Nephron progenitor cell (in vitro differentiated cells): ENCODE measurements around the gene TACC3.
A peak's percentile ranks its signal among the peaks of the same experiment; 100 is the strongest.

Source experiments
- DNase-seq: peaks from one replicate; pipeline ENCODE4 v3.0.0; 2021
- H3K27ac Mint-ChIP-seq: 2 replicates; pipeline ENCODE4 v1.8.0; 2021; ENCODE audit warnings: mild to moderate bottlenecking, moderate library complexity, mixed read lengths
- H3K27me3 Mint-ChIP-seq: 2 replicates; pipeline ENCODE4 v1.8.0; 2021; ENCODE audit warnings: mild to moderate bottlenecking, low read depth, mixed read lengths; ENCODE audit not compliant: poor library complexity
- H3K36me3 Mint-ChIP-seq: 2 replicates; pipeline ENCODE4 v1.8.0; 2021; ENCODE audit warnings: low read depth, mixed read lengths
- H3K4me1 Mint-ChIP-seq: 2 replicates; pipeline ENCODE4 v1.8.0; 2021; ENCODE audit warnings: mixed read lengths
- H3K4me3 Mint-ChIP-seq: 2 replicates; pipeline ENCODE4 v1.8.0; 2021; ENCODE audit warnings: mild to moderate bottlenecking, moderate library complexity, mixed read lengths
- H3K9me3 Mint-ChIP-seq: 2 replicates; pipeline ENCODE4 v1.8.0; 2021; ENCODE audit warnings: mild to moderate bottlenecking, moderate library complexity, mixed read lengths
- TF ChIP-seq, protein P1 (sequence below): fragments of 200-600 bp; sonication (generic); IDR thresholded peaks from 2 replicates; pipeline ENCODE4 v1.5.0; 2021; ENCODE audit warnings: antibody characterized with exemption

Gene TACC3

DNA sequence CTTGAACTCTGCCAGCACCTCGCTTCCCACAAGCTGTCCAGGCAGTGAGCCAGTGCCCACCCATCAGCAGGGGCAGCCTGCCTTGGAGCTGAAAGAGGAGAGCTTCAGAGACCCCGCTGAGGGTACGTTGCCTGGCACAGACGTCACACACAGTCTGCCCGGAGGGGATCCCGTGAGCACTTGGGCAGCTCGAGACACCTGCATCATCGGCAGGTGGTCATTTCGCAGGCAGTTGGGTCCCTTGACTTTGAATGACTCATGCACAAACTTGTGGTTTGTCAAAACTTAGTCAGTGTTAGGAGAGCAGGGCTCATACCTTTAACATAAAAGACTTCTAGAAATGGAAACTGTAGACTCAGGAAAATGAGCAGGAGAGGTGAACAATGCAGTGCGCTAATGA lies 9.9 kb downstream of the TACC3 start:
- peaks cover 83% of the 10 kb centered on the region for H3K36me3 Mint-ChIP-seq
- peaks cover 23% of the 10 kb centered on the region for H3K4me1 Mint-ChIP-seq
- TF ChIP-seq, protein P1, sequence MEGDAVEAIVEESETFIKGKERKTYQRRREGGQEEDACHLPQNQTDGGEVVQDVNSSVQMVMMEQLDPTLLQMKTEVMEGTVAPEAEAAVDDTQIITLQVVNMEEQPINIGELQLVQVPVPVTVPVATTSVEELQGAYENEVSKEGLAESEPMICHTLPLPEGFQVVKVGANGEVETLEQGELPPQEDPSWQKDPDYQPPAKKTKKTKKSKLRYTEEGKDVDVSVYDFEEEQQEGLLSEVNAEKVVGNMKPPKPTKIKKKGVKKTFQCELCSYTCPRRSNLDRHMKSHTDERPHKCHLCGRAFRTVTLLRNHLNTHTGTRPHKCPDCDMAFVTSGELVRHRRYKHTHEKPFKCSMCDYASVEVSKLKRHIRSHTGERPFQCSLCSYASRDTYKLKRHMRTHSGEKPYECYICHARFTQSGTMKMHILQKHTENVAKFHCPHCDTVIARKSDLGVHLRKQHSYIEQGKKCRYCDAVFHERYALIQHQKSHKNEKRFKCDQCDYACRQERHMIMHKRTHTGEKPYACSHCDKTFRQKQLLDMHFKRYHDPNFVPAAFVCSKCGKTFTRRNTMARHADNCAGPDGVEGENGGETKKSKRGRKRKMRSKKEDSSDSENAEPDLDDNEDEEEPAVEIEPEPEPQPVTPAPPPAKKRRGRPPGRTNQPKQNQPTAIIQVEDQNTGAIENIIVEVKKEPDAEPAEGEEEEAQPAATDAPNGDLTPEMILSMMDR = no peak
- DNase-seq = no peak
- H3K9me3 Mint-ChIP-seq = no peaks in the 10 kb centered on the region
- H3K27ac Mint-ChIP-seq = no peak overlapping the region
- no peak overlapping the region for H3K4me3 Mint-ChIP-seq
- H3K27me3 Mint-ChIP-seq = no peaks in the 10 kb centered on the region

DNA sequence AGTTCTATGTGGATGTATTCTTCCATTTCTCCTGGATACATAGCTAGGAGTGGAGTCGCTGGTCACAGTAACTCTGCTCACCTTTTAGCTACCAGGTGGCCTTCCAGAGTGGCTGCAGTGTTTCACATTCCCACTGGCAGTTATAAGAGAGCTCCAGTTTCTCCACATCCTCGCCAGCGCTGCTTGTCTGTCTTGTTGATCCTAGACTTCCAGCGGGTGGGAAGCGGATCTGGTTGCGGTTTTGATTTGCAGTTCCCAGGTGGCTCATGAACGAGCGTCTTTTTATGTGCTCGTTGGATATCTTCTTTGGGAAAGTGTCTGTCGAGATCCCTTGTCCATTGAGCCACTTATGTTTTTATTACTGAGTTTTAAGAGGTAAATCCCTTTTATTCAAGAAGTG lies 11.6 kb downstream of the TACC3 start:
- Mint-ChIP-seq H3K27ac (no peak overlapping the region), H3K27me3 (no peaks in the 10 kb centered on the region), H3K4me1 (peaks cover 17% of the 10 kb centered on the region), H3K9me3 (peaks cover under 1% of the 10 kb centered on the region), H3K4me3 (no peak overlapping the region), H3K36me3 (peaks cover 83% of the 10 kb centered on the region)
- TF ChIP-seq, protein P1 = no peak
- DNase-seq = no peak

DNA sequence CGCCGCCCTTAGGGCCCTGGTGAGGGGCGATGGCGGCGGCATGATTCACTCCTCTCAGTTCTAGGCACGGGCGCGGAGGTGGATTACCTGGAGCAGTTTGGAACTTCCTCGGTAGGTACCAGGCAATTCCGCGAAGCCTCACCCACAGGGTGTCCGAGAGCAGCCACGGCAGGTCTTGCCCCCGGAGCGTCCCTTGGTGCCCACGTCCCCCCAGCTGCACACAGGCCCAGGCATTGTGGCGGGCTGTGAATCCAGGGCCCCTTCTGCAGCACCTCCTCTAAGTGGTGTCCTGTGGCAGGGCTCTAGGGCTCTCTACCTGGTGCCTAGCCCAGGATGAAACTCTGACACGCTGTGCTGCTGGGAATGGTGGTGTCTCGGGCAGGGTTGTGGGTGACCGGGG lies 13.9 kb downstream of the TACC3 start:
- no peak overlapping the region for H3K27ac Mint-ChIP-seq
- TF ChIP-seq, protein P1 = no peak
- no peak overlapping the region for H3K4me3 Mint-ChIP-seq
- DNase-seq = no peak
- H3K9me3 Mint-ChIP-seq = peaks cover 13% of the 10 kb centered on the region
- peaks cover 82% of the 10 kb centered on the region for H3K36me3 Mint-ChIP-seq
- peaks cover 7% of the 10 kb centered on the region for H3K4me1 Mint-ChIP-seq
- no peaks in the 10 kb centered on the region for H3K27me3 Mint-ChIP-seq

DNA sequence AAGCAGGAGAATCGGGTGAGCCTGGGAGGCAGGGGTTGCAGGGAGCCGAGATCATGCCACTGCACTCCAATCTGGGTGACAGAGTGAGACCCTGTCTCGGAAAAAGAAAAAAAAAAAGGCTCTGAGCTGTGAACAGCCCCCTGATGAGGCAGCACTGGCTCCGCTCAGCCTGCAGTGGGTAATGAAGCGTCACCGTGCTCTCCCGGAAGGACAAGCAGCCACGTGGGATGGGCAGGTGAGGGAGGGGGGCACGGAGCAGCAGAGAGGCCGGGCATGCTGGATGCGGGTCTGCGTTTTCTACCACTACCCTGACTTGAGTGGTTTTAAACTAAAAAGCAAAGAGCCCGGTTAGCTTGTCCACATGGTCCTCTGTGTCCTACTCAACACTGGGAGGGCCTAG lies 15.5 kb downstream of the TACC3 start:
- Mint-ChIP-seq H3K36me3 (peaks cover 83% of the 10 kb centered on the region), H3K4me3 (no peak overlapping the region), H3K27me3 (no peaks in the 10 kb centered on the region), H3K27ac (peak overlapping the region; percentile 77), H3K4me1 (peaks cover 7% of the 10 kb centered on the region), H3K9me3 (peaks cover 13% of the 10 kb centered on the region)
- DNase-seq = no peak
- TF ChIP-seq, protein P1 = no peak

DNA sequence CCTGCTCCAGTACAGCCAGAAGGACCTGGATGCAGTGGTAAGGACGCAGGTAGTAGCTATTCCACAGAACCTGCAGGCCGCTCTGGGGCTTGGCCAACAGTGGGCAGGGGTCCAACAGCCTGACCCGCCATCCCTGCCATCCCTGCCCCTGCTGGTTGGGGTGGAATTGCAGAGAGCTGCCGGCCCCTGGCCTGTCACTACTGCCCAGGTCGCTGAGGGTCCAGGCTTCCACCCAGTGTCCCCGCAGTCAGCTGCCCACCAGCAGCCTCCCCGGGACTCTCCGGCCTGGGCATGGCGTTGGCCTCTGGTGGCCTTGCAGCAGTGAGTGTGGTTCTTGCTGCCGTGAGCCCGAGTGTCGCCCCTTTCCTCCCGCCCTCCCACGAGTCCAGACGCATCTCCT lies 16.3 kb downstream of the TACC3 start:
- Mint-ChIP-seq H3K36me3 (peaks cover 80% of the 10 kb centered on the region), H3K4me1 (peaks cover 6% of the 10 kb centered on the region), H3K27ac (no peak overlapping the region), H3K4me3 (no peak overlapping the region), H3K9me3 (peaks cover 13% of the 10 kb centered on the region), H3K27me3 (no peaks in the 10 kb centered on the region)
- no peak for DNase-seq
- TF ChIP-seq, protein P1 = no peak

DNA sequence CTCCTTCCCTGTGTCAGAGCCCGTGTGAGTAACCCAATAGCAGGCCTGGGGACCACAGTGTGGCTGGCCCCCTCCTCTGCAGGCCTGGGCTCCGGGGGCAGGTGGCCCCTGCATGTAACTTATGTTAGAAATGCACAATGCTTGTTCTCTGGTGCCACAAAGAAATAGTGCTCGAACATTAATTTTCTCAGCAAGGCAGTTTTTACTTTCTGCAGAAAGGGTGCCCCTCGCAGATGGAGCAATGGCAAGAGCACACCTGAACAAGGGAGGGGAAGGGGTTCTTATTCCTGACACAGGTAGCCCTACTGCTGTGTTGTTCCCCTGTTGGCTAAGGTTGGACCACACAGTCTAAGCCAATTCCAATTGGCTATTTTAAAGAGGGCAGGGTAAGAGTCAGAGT lies 17.1 kb downstream of the TACC3 start:
- Mint-ChIP-seq H3K9me3 (peaks cover 13% of the 10 kb centered on the region), H3K4me3 (no peak overlapping the region), H3K4me1 (no peaks in the 10 kb centered on the region), H3K36me3 (peaks cover 75% of the 10 kb centered on the region), H3K27ac (no peak overlapping the region), H3K27me3 (no peaks in the 10 kb centered on the region)
- TF ChIP-seq, protein P1 = no peak
- DNase-seq = no peak
